GM12872 (cell line): ENCODE data around the gene LCMT1.

ENCODE experiments used
- CTCF ChIP-seq: IDR thresholded peaks from 3 replicates; pipeline ENCODE4 v1.5.1; 2011; ENCODE audit warnings: low read depth, mild to moderate bottlenecking, low read length, moderate library complexity; ENCODE audit not compliant: insufficient read depth

Gene LCMT1

GRCh38 chr16:25073854-25074253, 37.7 kb upstream of the LCMT1 start:
- TF ChIP-seq CTCF, result no peak

- TF ChIP-seq CTCF, result no peak
Observed at GRCh38 chr16:25078386-25078978, 33.1 kb upstream of the LCMT1 start.

- TF ChIP-seq CTCF, result no peak
Observed at GRCh38 chr16:25079637-25080378, 31.7 kb upstream of the LCMT1 start.

- TF ChIP-seq CTCF, result no peak
Observed at GRCh38 chr16:25080420-25081131, 31.0 kb upstream of the LCMT1 start.

- TF ChIP-seq CTCF, result no peak
Observed at GRCh38 chr16:25081702-25082101, 29.8 kb upstream of the LCMT1 start.

- no peak for TF ChIP-seq CTCF
Observed at GRCh38 chr16:25083065-25083464, 28.5 kb upstream of the LCMT1 start.

GRCh38 chr16:25083701-25084100, 27.8 kb upstream of the LCMT1 start:
- TF ChIP-seq CTCF, result no peak
